Hypothalamus (tissue), 51 donors: ENCODE data around the gene PLA2G1B.

Experiments
- DNase-seq, 51 donors: peaks; one replicate each; lab custom pipeline; 2025; lab: John Stamatoyannopoulos, UW

Gene PLA2G1B

GRCh38 chr12:120327593-120327992, at the start of gene PLA2G1B:
TSS of gene PLA2G1B (minus strand) at chr12:120327779. CDS start at chr12:120327753, 26 bp downstream.
- DNase-seq: no peak

DNA sequence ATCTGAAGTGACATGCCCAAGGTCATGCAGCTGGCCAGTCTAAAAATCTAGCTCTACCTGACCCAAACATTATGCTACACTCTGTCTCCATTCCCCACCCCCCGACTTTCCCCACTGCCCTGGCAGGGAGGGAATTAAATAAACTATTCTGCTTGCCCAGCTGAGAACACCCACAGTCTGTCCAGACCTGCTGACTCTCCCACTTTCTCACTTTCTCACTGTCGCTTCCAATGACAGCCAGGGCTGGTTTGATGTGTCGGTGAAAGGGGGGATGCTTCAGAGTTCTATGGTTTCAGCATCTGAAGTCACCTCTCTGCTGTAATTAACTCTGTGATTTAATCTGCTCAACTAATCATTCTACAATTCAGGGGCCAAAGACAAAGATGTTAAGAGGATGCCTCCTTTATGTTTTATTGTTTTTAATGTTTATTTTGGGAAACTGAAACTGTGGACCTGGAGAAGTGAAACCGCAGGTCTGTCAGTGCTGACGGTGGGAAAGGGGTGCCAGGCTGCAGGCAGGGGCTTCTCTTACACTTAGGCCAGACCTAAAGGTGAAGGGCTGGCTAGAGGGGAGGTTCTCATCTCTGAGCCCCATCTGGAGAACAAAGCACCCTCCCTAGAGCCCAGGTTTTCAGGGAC, 49.5 kb upstream of the PLA2G1B start:
- no peak for DNase-seq

GRCh38 chr12:120376416-120376815, 48.8 kb upstream of the PLA2G1B start:
- DNase-seq: no peak

DNA sequence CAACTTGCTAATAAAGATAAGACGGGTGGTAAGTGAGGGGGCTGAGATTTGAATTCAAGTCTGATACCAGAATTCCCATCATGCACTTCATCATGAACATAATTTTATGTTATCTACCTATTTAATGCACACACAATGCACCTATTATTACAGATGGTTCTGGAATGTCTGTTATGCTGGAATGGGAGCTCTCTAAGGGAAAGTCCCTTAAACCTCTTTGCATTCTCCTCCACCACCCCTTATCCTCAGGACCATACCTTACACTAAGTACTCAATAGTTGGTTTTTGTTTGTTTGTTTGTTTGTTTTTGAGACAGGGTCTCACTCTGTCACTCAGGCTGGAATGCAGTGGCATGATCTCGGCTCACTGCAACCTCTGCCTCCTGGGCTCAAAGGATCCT, 48.4 kb upstream of the PLA2G1B start:
- DNase-seq: no peak

GRCh38 chr12:120373683-120374082, 46.1 kb upstream of the PLA2G1B start:
- no peak for DNase-seq

- DNase-seq: no peak
Measured at GRCh38 chr12:120370343-120371243, 43.0 kb upstream of the PLA2G1B start.

- DNase-seq: no peak
Measured at GRCh38 chr12:120369603-120370342, 42.2 kb upstream of the PLA2G1B start.

DNA sequence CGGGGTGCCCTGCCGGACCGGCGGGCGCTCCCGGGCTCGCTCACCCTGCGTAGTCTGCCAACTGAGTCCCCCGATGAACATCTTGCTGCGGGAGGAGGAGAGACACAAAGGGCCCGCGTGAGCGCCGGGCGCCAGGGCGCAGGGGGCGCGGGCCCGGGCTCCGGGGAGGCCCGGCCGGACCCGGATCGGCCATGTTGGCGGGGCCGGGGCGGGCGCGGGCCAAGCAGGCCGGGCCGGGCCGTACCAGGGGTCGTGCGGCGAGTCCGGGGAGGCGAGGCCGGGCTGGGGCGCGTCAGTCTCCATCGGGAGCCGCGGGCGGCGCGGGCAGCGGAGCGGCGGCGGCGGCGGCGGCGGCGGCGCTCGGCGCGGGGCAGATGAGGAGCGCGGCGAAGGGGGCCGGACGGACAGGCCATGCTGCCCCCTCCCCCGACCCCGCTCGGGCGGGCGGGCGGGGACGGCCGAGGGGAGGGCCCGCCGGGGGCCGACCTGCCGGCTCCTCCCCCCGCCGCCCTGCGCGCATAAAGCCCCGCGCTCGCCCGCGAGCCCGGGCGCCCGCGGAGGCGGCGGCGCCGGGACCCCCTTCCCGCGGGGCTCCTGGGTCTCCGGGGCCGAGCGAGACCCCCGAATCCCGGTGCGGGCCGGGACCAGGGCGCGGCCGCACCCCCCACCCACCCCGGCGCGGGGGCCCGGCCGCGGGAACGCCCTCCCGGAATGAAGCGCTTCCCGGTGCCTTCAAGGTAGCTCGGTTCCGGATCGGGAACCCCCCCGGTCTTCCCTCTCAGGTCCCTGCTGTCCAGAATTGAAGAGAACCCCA, 41.4 kb upstream of the PLA2G1B start, which contains the start of gene MSI1:
Gene MSI1 (minus strand): TSS at position 376 of the 814 bp plus-strand sequence. CDS start 73 bp downstream, at position 303.
- peak in 17 of 51 donors; percentile 7 to 57 (median 28) for DNase-seq

GRCh38 chr12:120367924-120368788, 40.6 kb upstream of the PLA2G1B start:
- DNase-seq: peak in 11 of 51 donors; percentile 4 to 49 (median 15)

GRCh38 chr12:120367233-120367923, 39.8 kb upstream of the PLA2G1B start:
- DNase-seq: peak in 6 of 51 donors; percentile 5 to 31 (median 16)

GRCh38 chr12:120366845-120367232, 39.3 kb upstream of the PLA2G1B start:
- DNase-seq: peak in 6 of 51 donors; percentile 4 to 31 (median 15)

- DNase-seq: peak in 1 of 51 donors; percentile 27
Measured at GRCh38 chr12:120366341-120366705, 38.7 kb upstream of the PLA2G1B start.

GRCh38 chr12:120365675-120366340, 38.2 kb upstream of the PLA2G1B start:
- peak in 22 of 51 donors; percentile 8 to 64 (median 31) for DNase-seq

DNA sequence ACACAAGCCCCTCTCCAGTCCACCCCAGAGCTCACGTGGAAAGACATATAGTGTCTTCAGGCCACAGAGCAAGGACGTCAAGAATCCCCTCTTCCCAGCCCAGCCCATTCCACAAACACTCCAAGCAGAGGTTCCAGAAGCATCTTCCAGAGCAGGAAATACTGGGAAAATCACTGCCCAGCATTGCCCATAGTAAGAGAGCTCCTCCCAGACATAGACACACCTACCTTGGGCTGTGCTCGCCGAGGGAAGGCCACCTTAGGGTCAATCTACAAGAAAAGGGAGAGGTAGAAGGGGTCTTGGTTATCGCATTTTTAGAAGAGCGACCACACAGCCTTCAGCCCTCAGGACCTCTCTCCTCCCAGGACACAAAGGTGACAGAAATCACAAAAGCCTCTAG, 36.9 kb upstream of the PLA2G1B start:
- DNase-seq: no peak

- peak in 1 of 51 donors; percentile 2 for DNase-seq
Measured at GRCh38 chr12:120363274-120363855, 35.8 kb upstream of the PLA2G1B start.

DNA sequence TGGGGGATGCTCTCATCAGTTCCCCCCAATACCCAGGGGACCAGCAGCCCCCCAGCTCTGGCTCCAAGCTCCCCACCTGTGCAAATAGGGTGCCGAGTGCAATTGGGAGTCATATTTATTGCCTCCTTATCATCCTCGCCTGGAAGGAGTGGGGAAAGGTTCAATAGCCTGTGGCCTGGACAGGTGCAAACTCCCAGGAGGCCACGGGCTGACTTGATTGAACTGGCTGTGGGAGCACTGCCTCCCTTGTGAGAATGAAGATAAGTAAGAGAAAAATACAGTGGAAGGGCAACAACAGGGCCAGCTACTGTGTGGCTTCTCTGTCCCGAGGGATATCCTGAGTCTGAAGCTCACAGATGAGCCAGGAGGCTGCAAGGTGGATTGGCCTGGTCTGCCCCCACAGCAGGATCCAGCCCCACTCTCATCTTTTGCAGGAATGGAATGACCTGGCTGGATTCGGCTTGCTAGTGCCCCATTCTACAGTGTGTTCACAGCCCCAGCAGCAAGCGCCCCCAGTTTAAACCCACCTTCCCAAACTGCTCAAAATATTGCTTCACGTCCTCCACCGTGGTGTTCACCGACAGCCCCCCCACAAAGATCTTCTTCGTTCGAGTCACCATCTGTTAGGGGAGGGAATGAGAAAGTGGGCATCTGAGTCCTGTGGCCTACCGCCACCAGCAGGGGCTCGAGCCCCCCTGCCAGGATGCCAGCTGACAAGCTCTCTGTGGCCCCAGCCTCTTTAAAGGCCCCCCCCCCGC, 35.1 kb upstream of the PLA2G1B start:
- DNase-seq: no peak
